Ovary (tissue), 9 donors: ENCODE results near the gene PGLYRP1. TPM values are rescaled to one million over a fixed set of nuclear protein-coding genes. Genes with fewer than 3 reads are reported as not detected.

Source experiments
- DNase-seq, 5 donors: peaks; one replicate each; pipeline ENCODE4 v3.0.0-alpha.2; 2019 to 2020
- H3K27ac ChIP-seq, 2 donors: fragments of 200-600 bp; one replicate each; pipeline versions ENCODE4 v1.5.1 to v1.8.0; 2019 to 2022
- H3K27me3 ChIP-seq: fragments of 200-600 bp; one replicate; pipeline ENCODE4 v1.8.0; 2022
- H3K36me3 ChIP-seq: fragments of 200-600 bp; sonication (generic); one replicate; pipeline ENCODE4 v1.5.1; 2019
- H3K4me1 ChIP-seq: one replicate; pipeline ENCODE4 v1.8.1; 2013; ENCODE audit warnings: mild to moderate bottlenecking, moderate library complexity; ENCODE audit not compliant: insufficient read depth
- H3K4me3 ChIP-seq: fragments of 200-600 bp; sonication (generic); one replicate; pipeline ENCODE4 v1.5.1; 2017
- H3K9me3 ChIP-seq, 2 donors: fragments of 200-600 bp in 1 of 2; sonication (generic) in 1 of 2; one replicate each; pipeline versions ENCODE4 v1.5.1 to v1.8.1; 2013 to 2019; ENCODE audit warnings: mild to moderate bottlenecking in 1 of 2, moderate library complexity in 1 of 2
- CTCF ChIP-seq, 3 donors: fragments of 450-650 bp in 2 of 3; fragments of 200-600 bp in 1 of 3; IDR thresholded peaks; one replicate each; pipeline versions ENCODE4 v1.5.1 to v1.8.0; 2016 to 2022; ENCODE audit warnings: antibody characterized with exemption in 3 of 3, mild to moderate bottlenecking in 1 of 3
- EP300 ChIP-seq: sonication (generic); formaldehyde crosslinking; IDR thresholded peaks from one replicate; pipeline ENCODE4 v1.6.1; 2017; ENCODE audit warnings: antibody characterized with exemption
- POLR2A ChIP-seq: fragments of 450-650 bp; IDR thresholded peaks from one replicate; pipeline ENCODE4 v1.6.1; 2017; ENCODE audit warnings: antibody characterized with exemption, mild to moderate bottlenecking, moderate library complexity
- WGBS, 3 donors: extraction: QIAGEN DNeasy Blood & Tissue Kit in 1 of 3; methylation state at CpG; one replicate each; pipeline versions ENCODE4 v1.1.5 to v1.1.7; 2013 to 2017; 5-methylcytosine and 5-hydroxymethylcytosine counted together
- intact Hi-C, 4 donors: fragments of 100-400 bp; cut with DNase I; formaldehyde crosslinking; loops; one replicate each; pipeline versions ENCODE4 v1.11.0 to v1.15.1; 2022 to 2023
- microRNA counts: library from miRNA; unstranded; fragments of <30 nt; microRNA quantifications from one replicate; lab custom pipeline; 2016
- microRNA-seq, 3 donors: library from miRNA; unstranded; fragments of <30 nt; microRNA quantifications; one replicate each; pipeline versions ENCODE4 to v1.2.0, GENCODE V29; 2019 to 2020
- polyA plus RNA-seq, 2 donors: library from polyadenylated mRNA; stranded (reverse); fragments of 200-250 nt in 1 of 2; fragments of 350-450 nt in 1 of 2; fragmentation: Illumina TruSeq in 1 of 2; extraction: RNeasy Lipid Tissue Mini Kit (QIAGEN cat#74804) in 1 of 2; gene quantifications; one replicate each; pipeline ENCODE4 v1.2.3, GENCODE V29; 2013 to 2014
- small RNA-seq: library from RNA; depleted of rRNA; stranded (forward); fragments of <200 nt; gene quantifications from one replicate; pipeline ENCODE3, GENCODE V24; 2016
- total RNA-seq, 7 donors: library from RNA; depleted of rRNA in 2 of 7; stranded (reverse); fragments of >200 nt in 2 of 7; fragmentation: NEBNext Ultra II Directional in 3 of 7; extraction: Animal tissue kit (Norgen Biotek cat#: 25700) in 3 of 7; gene quantifications; one replicate each; pipeline versions ENCODE4 v1.1.0 to v1.2.4, GENCODE V29; 2016 to 2023
- donor health status: DM: no; HTN: no; CAD: no; lungs with moderate emphysema.
- donor health status: DM: no; HTN: no; CAD: no.
- donor health status: Bipolar disorder and iron deficiency.
- donor health status: DM: yes; HTN: yes; CAD: no.
- donor health status: DM: no; HTN: no; CAD: no.
- donor health status: DM: yes; HTN: yes; CAD: no.

The PGLYRP1 gene
- total and polyA plus RNA-seq, 9 donors: not detected

- Histone ChIP-seq H3K9me3 (no peaks in the 10 kb centered on the region), H3K27ac (no peak overlapping the region), H3K36me3 (no peaks in the 10 kb centered on the region), H3K4me1 (no peaks in the 10 kb centered on the region), H3K27me3 (no peaks in the 10 kb centered on the region), H3K4me3 (no peak overlapping the region)
- DNase-seq: no peak
- WGBS, 3 donors: 4 to 9% (median 4%) methylated on average over 11 of the region's 11 CpGs
- intact Hi-C loops: no loop called here
- TF ChIP-seq CTCF (IDR thresholded peaks at IDR 0.05) (no peak), EP300 (no peak), POLR2A (no peak)
Observed at GRCh38 chr19:45971260-45971902, 51.5 kb downstream of the PGLYRP1 start.

GRCh38 chr19:45969676-45970075 lies 53.2 kb downstream of the PGLYRP1 start:
- WGBS, 3 donors: 54 to 73% (median 69%) methylated on average over 5 of the region's 5 CpGs
- TF ChIP-seq POLR2A (no peak), CTCF (IDR thresholded peaks at IDR 0.05) (no peak), EP300 (no peak)
- no peak overlapping the region for H3K4me3 ChIP-seq
- no peaks in the 10 kb centered on the region for H3K36me3 ChIP-seq
- no peak for DNase-seq
- H3K27ac ChIP-seq: no peak overlapping the region
- no peaks in the 10 kb centered on the region for H3K9me3 ChIP-seq
- no peaks in the 10 kb centered on the region for H3K27me3 ChIP-seq
- intact Hi-C loops: no loop called here
- H3K4me1 ChIP-seq: no peaks in the 10 kb centered on the region

MicroRNA genes within 50 kb of the gene (microRNA counts, 767-probe panel; counts per million panel counts)
- 530 counts per million, percentile 78 among the panel's probes with 10 or more counts for microRNA hsa-miR-769-3p (lab: Ali Mortazavi, UCI)
- 530 counts per million, percentile 78 among the panel's probes with 10 or more counts for microRNA hsa-miR-769-5p (lab: Ali Mortazavi, UCI)

Small RNA genes within 50 kb of the gene (microRNA-seq; reads per million reads assigned to microRNA genes)
- gene MIR769: 70.0 to 120 (median 97.3) reads per million in 3 donors

Small RNA genes within 50 kb of the gene (small RNA-seq; reads per million reads assigned to genes)
- 22.5 reads per million, percentile 87 among the genes with 10 or more reads in this experiment for gene MIR769

Other genes with a start within 250 kb of the PGLYRP1 start
- gene DMPK, start 240.6 kb downstream of the PGLYRP1 start, total RNA-seq: 100 to 1,000 TPM in 2 of 7 donors, 10 to 100 TPM in 5; 21.0 to 105 (median 62.5) TPM
- 10 to 100 TPM; 24.3 to 56.7 TPM for gene DMPK, start 240.6 kb downstream of the PGLYRP1 start, polyA plus RNA-seq
- 10 to 100 TPM; 28.4 to 85.4 (median 61.1) TPM for gene DMWD, start 230.2 kb downstream of the PGLYRP1 start, total RNA-seq
- 10 to 100 TPM; 11.4 to 33.9 TPM for gene DMWD, start 230.2 kb downstream of the PGLYRP1 start, polyA plus RNA-seq
- gene RSPH6A, start 207.7 kb downstream of the PGLYRP1 start, total RNA-seq: under 1 TPM in 2 of 7 donors, not detected in 5; 0.13 to 0.15 TPM
- not detected for gene RSPH6A, start 207.7 kb downstream of the PGLYRP1 start, polyA plus RNA-seq
- 10 to 100 TPM; 24.8 to 61.9 (median 52.2) TPM for gene SYMPK, start 159.9 kb downstream of the PGLYRP1 start, total RNA-seq
- gene SYMPK, start 159.9 kb downstream of the PGLYRP1 start, polyA plus RNA-seq: 10 to 100 TPM; 37.7 to 41.9 TPM
- under 1 TPM in 1 of 7 donors, not detected in 6; 0.26 TPM for gene FOXA3, start 158.7 kb downstream of the PGLYRP1 start, total RNA-seq
- gene FOXA3, start 158.7 kb downstream of the PGLYRP1 start, polyA plus RNA-seq: under 1 TPM in 1 of 2 donors, not detected in 1; 0.04 TPM
- 10 to 100 TPM; 30.4 to 59.4 (median 41.4) TPM for gene IRF2BP1, start 136.9 kb downstream of the PGLYRP1 start, total RNA-seq
- 10 to 100 TPM in 1 of 2 donors, 1 to 10 TPM in 1; 2.7 to 29.5 TPM for gene IRF2BP1, start 136.9 kb downstream of the PGLYRP1 start, polyA plus RNA-seq
- gene MYPOP, start 120.4 kb downstream of the PGLYRP1 start, total RNA-seq: 1 to 10 TPM; 3.0 to 9.1 (median 7.0) TPM
- gene MYPOP, start 120.4 kb downstream of the PGLYRP1 start, polyA plus RNA-seq: 1 to 10 TPM; 4.2 to 4.4 TPM
- gene NANOS2, start 108.3 kb downstream of the PGLYRP1 start, total RNA-seq: not detected
- gene NANOS2, start 108.3 kb downstream of the PGLYRP1 start, polyA plus RNA-seq: not detected
- gene NOVA2, start 49.2 kb downstream of the PGLYRP1 start, total RNA-seq: 1 to 10 TPM in 5 of 7 donors, under 1 TPM in 2; 0.23 to 4.8 (median 2.2) TPM
- 1 to 10 TPM; 1.5 to 3.5 TPM for gene NOVA2, start 49.2 kb downstream of the PGLYRP1 start, polyA plus RNA-seq
- gene CCDC61, start 27.6 kb downstream of the PGLYRP1 start, total RNA-seq: 10 to 100 TPM in 6 of 7 donors, 1 to 10 TPM in 1; 7.6 to 19.6 (median 16.6) TPM
- gene CCDC61, start 27.6 kb downstream of the PGLYRP1 start, polyA plus RNA-seq: 10 to 100 TPM in 1 of 2 donors, 1 to 10 TPM in 1; 2.7 to 12.5 TPM
- gene IGFL4, start 17.9 kb upstream of the PGLYRP1 start, total RNA-seq: not detected
- gene IGFL4, start 17.9 kb upstream of the PGLYRP1 start, polyA plus RNA-seq: not detected
- gene IGFL3, start 101.6 kb upstream of the PGLYRP1 start, total RNA-seq: not detected
- not detected for gene IGFL3, start 101.6 kb upstream of the PGLYRP1 start, polyA plus RNA-seq
- gene IGFL2, start 125.2 kb upstream of the PGLYRP1 start, total RNA-seq: under 1 TPM in 2 of 7 donors, not detected in 5; 0.23 to 0.27 TPM
- not detected for gene IGFL2, start 125.2 kb upstream of the PGLYRP1 start, polyA plus RNA-seq
- not detected for gene IGFL1, start 206.7 kb upstream of the PGLYRP1 start, total RNA-seq
- gene IGFL1, start 206.7 kb upstream of the PGLYRP1 start, polyA plus RNA-seq: not detected